ENCODE data around the gene KCTD5. TPM values are rescaled to one million over a fixed set of nuclear protein-coding genes. Genes with fewer than 3 reads are reported as not detected.

KCTD5 gene
- total RNA-seq, 1 experiment from 2014 or later = 66.5 TPM

GRCh38 chr16:2701713-2702437 is 19.6 kb downstream of the KCTD5 start:
- Histone ChIP-seq H3K79me2 (ENCODE audit: low read depth) (no peaks in the 10 kb centered on the region), H3K9me3 (ENCODE audit: insufficient read depth, low read depth) (no peaks in the 10 kb centered on the region), H3K27me3 (ENCODE audit: insufficient read depth, low read depth) (no peaks in the 10 kb centered on the region), H3K4me1 (replicated peaks; ENCODE audit: insufficient read depth) (no peaks in the 10 kb centered on the region), H4K20me1 (ENCODE audit: insufficient read depth) (no peaks in the 10 kb centered on the region), H3F3A (ENCODE audit: insufficient read depth, low read depth) (no peaks in the 10 kb centered on the region; the same call in 1 of the 2 replicates), H3K9me2 (ENCODE audit: insufficient read depth) (no peaks in the 10 kb centered on the region), H3K4me2 (no peak overlapping the region), H3K27ac (no peak overlapping the region), H3K4me3 (no peak overlapping the region), H3K36me3 (ENCODE audit: low read depth) (no peaks in the 10 kb centered on the region), H2AFZ (no peak overlapping the region)
- no peak for DNase-seq
- no TSS peak for BruUV-seq (replicated peaks)
- ChIA-PET CTCF (interaction anchor here (0.6 kb wide), 1 partner anchor 391 kb away, joined by 4 read pairs; no protein-coding TSS in a partner anchor), POLR2A (ENCODE audit: unreplicated experiment) (no interaction called here)
- no peak for TF ChIP-seq EZH2 (IDR thresholded peaks at IDR 0.05; ENCODE audit: low read depth)
- TF ChIP-seq CTCF (conservative IDR thresholded peaks at IDR 0.05) = no peak
- intact Hi-C loops (cut with micrococcal nuclease; ENCODE audit: unreplicated experiment) = no loop called here

GRCh38 chr16:2702438-2702825 is 20.1 kb downstream of the KCTD5 start:
- no TSS peak for BruUV-seq (replicated peaks)
- Histone ChIP-seq H2AFZ (no peak overlapping the region), H3K4me1 (replicated peaks; ENCODE audit: insufficient read depth) (no peaks in the 10 kb centered on the region), H3K4me3 (no peak overlapping the region), H4K20me1 (ENCODE audit: insufficient read depth) (no peaks in the 10 kb centered on the region), H3F3A (ENCODE audit: insufficient read depth, low read depth) (no peaks in the 10 kb centered on the region; the same call in 1 of the 2 replicates), H3K4me2 (no peak overlapping the region), H3K9me2 (ENCODE audit: insufficient read depth) (no peaks in the 10 kb centered on the region), H3K9me3 (ENCODE audit: insufficient read depth, low read depth) (no peaks in the 10 kb centered on the region), H3K79me2 (ENCODE audit: low read depth) (no peaks in the 10 kb centered on the region), H3K36me3 (ENCODE audit: low read depth) (no peaks in the 10 kb centered on the region), H3K27me3 (ENCODE audit: insufficient read depth, low read depth) (no peaks in the 10 kb centered on the region), H3K27ac (no peak overlapping the region)
- intact Hi-C loops (cut with micrococcal nuclease; ENCODE audit: unreplicated experiment) = no loop called here
- ChIA-PET POLR2A (ENCODE audit: unreplicated experiment) (no interaction called here), CTCF (no interaction called here)
- TF ChIP-seq CTCF (conservative IDR thresholded peaks at IDR 0.05) = no peak
- TF ChIP-seq EZH2 (IDR thresholded peaks at IDR 0.05; ENCODE audit: low read depth) = no peak
- DNase-seq = no peak

- no TSS peak for BruUV-seq (replicated peaks)
- ChIA-PET POLR2A (ENCODE audit: unreplicated experiment) (interaction anchor here (0.6 kb wide), 1 partner anchor 21 kb away, joined by 6 read pairs; the partner anchor contains the start of gene KCTD5), CTCF (no interaction called here)
- no peaks in the 10 kb centered on the region for H3K36me3 ChIP-seq (ENCODE audit: low read depth)
- no peak for TF ChIP-seq EZH2 (IDR thresholded peaks at IDR 0.05; ENCODE audit: low read depth)
- no peak for TF ChIP-seq CTCF (conservative IDR thresholded peaks at IDR 0.05)
- intact Hi-C loops (cut with micrococcal nuclease; ENCODE audit: unreplicated experiment) = no loop called here
- H3K79me2 ChIP-seq (ENCODE audit: low read depth) = no peaks in the 10 kb centered on the region
- no peak overlapping the region for H3K4me2 ChIP-seq
- H3K4me1 ChIP-seq (replicated peaks; ENCODE audit: insufficient read depth) = no peaks in the 10 kb centered on the region
- H3K27ac ChIP-seq = no peak overlapping the region
- no peaks in the 10 kb centered on the region for H3K9me2 ChIP-seq (ENCODE audit: insufficient read depth)
- H3K4me3 ChIP-seq = no peak overlapping the region
- H3F3A ChIP-seq (ENCODE audit: insufficient read depth, low read depth) = no peaks in the 10 kb centered on the region; the same call in 1 of the 2 replicates
- no peaks in the 10 kb centered on the region for H3K27me3 ChIP-seq (ENCODE audit: insufficient read depth, low read depth)
- no peak overlapping the region for H2AFZ ChIP-seq
- DNase-seq = no peak
- no peaks in the 10 kb centered on the region for H4K20me1 ChIP-seq (ENCODE audit: insufficient read depth)
- H3K9me3 ChIP-seq (ENCODE audit: insufficient read depth, low read depth) = no peaks in the 10 kb centered on the region
Measured at GRCh38 chr16:2702871-2703745, 20.8 kb downstream of the KCTD5 start.

All from PC-9 (cell line).